Measurements from ENCODE around the gene MOBP. TPM values are rescaled to one million over a fixed set of nuclear protein-coding genes. Genes with fewer than 3 reads are reported as not detected.
A peak's percentile ranks its signal among the peaks of the same experiment; 100 is the strongest.

Gene MOBP
- total and polyA plus RNA-seq, 4 donors = not detected

DNA sequence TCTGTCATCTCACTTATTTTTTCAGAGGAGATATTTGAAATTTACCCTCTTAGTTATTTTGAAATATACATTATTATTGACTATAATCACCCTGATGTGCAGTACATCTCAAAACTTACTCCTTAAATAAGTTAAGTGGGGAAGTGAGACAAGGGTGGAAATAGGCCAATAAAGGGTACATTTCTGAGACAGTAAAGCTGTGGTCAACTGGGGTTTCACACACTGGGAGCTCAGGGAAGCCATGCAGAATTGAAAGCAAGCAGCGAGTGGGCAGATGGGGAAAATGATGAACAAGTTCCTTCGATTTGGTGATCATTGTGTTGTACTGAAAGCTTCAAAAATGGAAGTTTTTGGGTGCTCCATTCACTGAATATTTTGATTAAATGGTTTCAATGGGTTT lies 21.6 kb upstream of the MOBP start:
- peaks cover 0 to 2% (median 0%) of the 10 kb centered on the region in 4 donors for H3K4me1 ChIP-seq (ENCODE audit: control insufficient read depth in 4 of 4, insufficient read depth in 4 of 4, low read length in 3 of 4)

DNA sequence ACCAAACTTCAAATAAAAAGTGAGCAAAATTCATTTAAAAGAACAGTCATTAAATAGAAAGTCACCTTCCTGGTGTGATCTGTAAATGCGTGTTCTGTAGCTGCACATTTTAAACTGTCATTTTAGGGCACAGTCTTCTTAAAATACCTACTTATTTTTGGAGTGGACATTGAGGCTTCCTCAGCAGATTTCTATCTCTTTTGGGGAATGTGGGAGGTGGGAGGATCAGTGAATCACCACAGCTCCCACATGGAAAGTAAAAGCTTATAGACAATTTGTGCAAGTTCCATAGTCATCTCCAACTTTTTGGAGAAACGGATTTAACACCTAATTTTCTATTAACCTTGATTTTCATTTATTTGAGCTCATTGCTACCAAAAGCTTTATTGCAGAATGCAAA lies 21.0 kb upstream of the MOBP start:
- no peak for DNase-seq (ENCODE audit: low spot score)
- TF ChIP-seq NR2F2 (IDR thresholded peaks at IDR 0.05) = no peak
- no peak for TF ChIP-seq CTCF (IDR thresholded peaks at IDR 0.05; ENCODE audit: low read depth, low read length, missing input control)
- Histone ChIP-seq H3K36me3 (ENCODE audit: control insufficient read depth in 4 of 4, insufficient read depth in 3 of 4, low read depth in 1 of 4, low read length in 3 of 4) (no peaks in the 10 kb centered on the region), H3K9ac (ENCODE audit: low read depth in 1 of 2, low read length in 2 of 2) (no peak overlapping the region), H3K4me1 (ENCODE audit: control insufficient read depth in 4 of 4, insufficient read depth in 4 of 4, low read length in 3 of 4) (peaks cover 0 to 2% (median 0%) of the 10 kb centered on the region in 4 donors), H3K9me3 (ENCODE audit: control insufficient read depth in 4 of 4, low read length in 3 of 4) (no peaks in the 10 kb centered on the region), H3K4me3 (ENCODE audit: low read depth in 1 of 3, low read length in 3 of 3) (no peak overlapping the region), H3K27me3 (ENCODE audit: control insufficient read depth in 4 of 4, insufficient read depth in 4 of 4, low read length in 3 of 4) (no peaks in the 10 kb centered on the region), H3K27ac (ENCODE audit: low read depth in 1 of 2, low read length in 2 of 2) (no peak overlapping the region)
- 89% methylated on average over 2 of the region's 2 CpGs for WGBS

More for the DNA sequence above, 21.6 kb upstream of the MOBP start:
- no peak overlapping the region for H3K27ac ChIP-seq (ENCODE audit: low read depth in 1 of 2, low read length in 2 of 2)
- H3K27me3 ChIP-seq (ENCODE audit: control insufficient read depth in 4 of 4, insufficient read depth in 4 of 4, low read length in 3 of 4) = no peaks in the 10 kb centered on the region
- no peaks in the 10 kb centered on the region for H3K9me3 ChIP-seq (ENCODE audit: control insufficient read depth in 4 of 4, low read length in 3 of 4)
- H3K36me3 ChIP-seq (ENCODE audit: control insufficient read depth in 4 of 4, insufficient read depth in 3 of 4, low read depth in 1 of 4, low read length in 3 of 4) = no peaks in the 10 kb centered on the region
- WGBS = 75% methylated on average over 2 of the region's 2 CpGs
- no peak overlapping the region for H3K4me3 ChIP-seq (ENCODE audit: low read depth in 1 of 3, low read length in 3 of 3)
- H3K9ac ChIP-seq (ENCODE audit: low read depth in 1 of 2, low read length in 2 of 2) = no peak overlapping the region
- TF ChIP-seq HNF4G (IDR thresholded peaks at IDR 0.05) = no peak
- DNase-seq (ENCODE audit: low spot score) = no peak

- Histone ChIP-seq H3K36me3 (ENCODE audit: control insufficient read depth in 4 of 4, insufficient read depth in 3 of 4, low read depth in 1 of 4, low read length in 3 of 4) (no peaks in the 10 kb centered on the region), H3K4me1 (ENCODE audit: control insufficient read depth in 4 of 4, insufficient read depth in 4 of 4, low read length in 3 of 4) (peaks cover 0 to 2% (median 0%) of the 10 kb centered on the region in 4 donors), H3K27me3 (ENCODE audit: control insufficient read depth in 4 of 4, insufficient read depth in 4 of 4, low read length in 3 of 4) (no peaks in the 10 kb centered on the region), H3K4me3 (ENCODE audit: low read depth in 1 of 3, low read length in 3 of 3) (no peak overlapping the region), H3K9ac (ENCODE audit: low read depth in 1 of 2, low read length in 2 of 2) (no peak overlapping the region), H3K27ac (ENCODE audit: low read depth in 1 of 2, low read length in 2 of 2) (no peak overlapping the region), H3K9me3 (ENCODE audit: control insufficient read depth in 4 of 4, low read length in 3 of 4) (no peaks in the 10 kb centered on the region)
- DNase-seq (ENCODE audit: low spot score) = peak; percentile 63
- TF ChIP-seq RXRA (IDR thresholded peaks at IDR 0.05) (no peak), RAD21 (IDR thresholded peaks at IDR 0.05) (peak; percentile 88), CTCF (IDR thresholded peaks at IDR 0.05; ENCODE audit: low read depth, low read length, missing input control) (peak; percentile 86)
- 17% methylated on average over 13 of the region's 13 CpGs for WGBS
Measured at GRCh38 chr3:39447637-39448483, 19.6 kb upstream of the MOBP start.
